Measurements from ENCODE around the gene SLC9B2. TPM values are rescaled to one million over a fixed set of nuclear protein-coding genes. Genes with fewer than 3 reads are reported as not detected.

The SLC9B2 gene
- total RNA-seq, 6 experiments from 2014 or later, result 15.4 to 22.0 (median 17.5) TPM

GRCh38 chr4:103029300-103029699 lies 47.3 kb downstream of the SLC9B2 start:
- TF ChIP-seq, protein P1, sequence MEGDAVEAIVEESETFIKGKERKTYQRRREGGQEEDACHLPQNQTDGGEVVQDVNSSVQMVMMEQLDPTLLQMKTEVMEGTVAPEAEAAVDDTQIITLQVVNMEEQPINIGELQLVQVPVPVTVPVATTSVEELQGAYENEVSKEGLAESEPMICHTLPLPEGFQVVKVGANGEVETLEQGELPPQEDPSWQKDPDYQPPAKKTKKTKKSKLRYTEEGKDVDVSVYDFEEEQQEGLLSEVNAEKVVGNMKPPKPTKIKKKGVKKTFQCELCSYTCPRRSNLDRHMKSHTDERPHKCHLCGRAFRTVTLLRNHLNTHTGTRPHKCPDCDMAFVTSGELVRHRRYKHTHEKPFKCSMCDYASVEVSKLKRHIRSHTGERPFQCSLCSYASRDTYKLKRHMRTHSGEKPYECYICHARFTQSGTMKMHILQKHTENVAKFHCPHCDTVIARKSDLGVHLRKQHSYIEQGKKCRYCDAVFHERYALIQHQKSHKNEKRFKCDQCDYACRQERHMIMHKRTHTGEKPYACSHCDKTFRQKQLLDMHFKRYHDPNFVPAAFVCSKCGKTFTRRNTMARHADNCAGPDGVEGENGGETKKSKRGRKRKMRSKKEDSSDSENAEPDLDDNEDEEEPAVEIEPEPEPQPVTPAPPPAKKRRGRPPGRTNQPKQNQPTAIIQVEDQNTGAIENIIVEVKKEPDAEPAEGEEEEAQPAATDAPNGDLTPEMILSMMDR (IDR thresholded peaks at IDR 0.05), result no peak

DNA sequence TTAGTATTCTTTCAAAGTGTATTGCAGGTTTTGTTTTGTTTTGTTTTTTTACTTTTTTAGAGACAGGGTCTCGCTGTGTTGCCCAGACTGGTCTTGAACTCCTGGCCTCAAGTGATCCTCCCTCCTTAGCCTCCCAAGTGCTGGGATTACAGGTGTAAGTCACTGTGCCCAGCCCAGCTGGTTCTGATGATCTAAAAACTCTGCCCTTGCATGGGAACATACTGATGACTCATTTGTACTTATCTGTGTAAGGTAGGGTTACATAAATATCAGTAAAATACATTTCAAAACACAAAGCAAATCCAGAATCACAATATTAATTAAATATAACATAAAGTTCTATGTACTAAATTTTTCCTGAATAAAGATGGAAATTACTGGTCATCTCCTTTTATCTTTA lies 49.7 kb downstream of the SLC9B2 start:
- no peaks in the 10 kb centered on the region for H3K4me1 Mint-ChIP-seq (ENCODE audit: low read depth)
- H3K4me3 Mint-ChIP-seq, result no peak overlapping the region
- TF ChIP-seq, protein P1 (IDR thresholded peaks at IDR 0.05), result no peak
- H3K27me3 Mint-ChIP-seq (ENCODE audit: insufficient read depth), result no peaks in the 10 kb centered on the region
- H3K9me3 Mint-ChIP-seq, result no peaks in the 10 kb centered on the region
- H3K36me3 Mint-ChIP-seq (ENCODE audit: low read depth), result no peaks in the 10 kb centered on the region
- H3K27ac Mint-ChIP-seq, result no peak overlapping the region
- DNase-seq, result no peak

More at GRCh38 chr4:103029300-103029699, 47.3 kb downstream of the SLC9B2 start:
- Mint-ChIP-seq H3K4me3 (no peak overlapping the region), H3K36me3 (ENCODE audit: low read depth) (no peaks in the 10 kb centered on the region), H3K4me1 (ENCODE audit: low read depth) (no peaks in the 10 kb centered on the region), H3K27me3 (ENCODE audit: insufficient read depth) (no peaks in the 10 kb centered on the region), H3K9me3 (no peaks in the 10 kb centered on the region), H3K27ac (no peak overlapping the region)
- no peak for DNase-seq

DNA sequence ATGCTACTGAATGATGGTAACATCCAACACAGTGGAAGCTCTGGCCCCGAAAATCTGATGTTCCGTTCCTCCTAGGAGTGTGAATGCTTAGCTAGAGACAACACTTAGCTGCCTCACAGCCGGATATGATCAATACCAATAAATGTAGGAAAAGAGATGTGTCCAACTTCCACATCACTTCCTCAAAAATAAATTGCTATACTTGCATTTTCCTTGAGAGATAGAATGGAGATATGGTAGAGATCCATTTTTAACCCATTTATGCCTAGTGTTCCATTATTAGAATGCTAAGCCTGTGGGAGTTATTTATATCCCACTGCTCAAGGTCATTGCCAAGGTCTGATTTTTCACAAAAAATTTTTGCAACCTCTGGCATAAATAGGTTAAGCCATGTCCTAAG lies 51.6 kb downstream of the SLC9B2 start:
- H3K9me3 Mint-ChIP-seq, result no peaks in the 10 kb centered on the region
- peaks cover 3% of the 10 kb centered on the region for H3K4me1 Mint-ChIP-seq (ENCODE audit: low read depth)
- no peaks in the 10 kb centered on the region for H3K27me3 Mint-ChIP-seq (ENCODE audit: insufficient read depth)
- TF ChIP-seq, protein P1 (IDR thresholded peaks at IDR 0.05), result no peak
- H3K36me3 Mint-ChIP-seq (ENCODE audit: low read depth), result no peaks in the 10 kb centered on the region
- no peak for DNase-seq
- no peak overlapping the region for H3K27ac Mint-ChIP-seq
- H3K4me3 Mint-ChIP-seq, result no peak overlapping the region

GRCh38 chr4:103021120-103021519 lies 55.4 kb downstream of the SLC9B2 start:
- DNase-seq, result no peak
- no peaks in the 10 kb centered on the region for H3K27me3 Mint-ChIP-seq (ENCODE audit: insufficient read depth)
- no peaks in the 10 kb centered on the region for H3K36me3 Mint-ChIP-seq (ENCODE audit: low read depth)
- H3K9me3 Mint-ChIP-seq, result no peaks in the 10 kb centered on the region
- H3K4me1 Mint-ChIP-seq (ENCODE audit: low read depth), result peaks cover 19% of the 10 kb centered on the region
- no peak overlapping the region for H3K4me3 Mint-ChIP-seq
- TF ChIP-seq, protein P1 (IDR thresholded peaks at IDR 0.05), result no peak
- H3K27ac Mint-ChIP-seq, result no peak overlapping the region

DNA sequence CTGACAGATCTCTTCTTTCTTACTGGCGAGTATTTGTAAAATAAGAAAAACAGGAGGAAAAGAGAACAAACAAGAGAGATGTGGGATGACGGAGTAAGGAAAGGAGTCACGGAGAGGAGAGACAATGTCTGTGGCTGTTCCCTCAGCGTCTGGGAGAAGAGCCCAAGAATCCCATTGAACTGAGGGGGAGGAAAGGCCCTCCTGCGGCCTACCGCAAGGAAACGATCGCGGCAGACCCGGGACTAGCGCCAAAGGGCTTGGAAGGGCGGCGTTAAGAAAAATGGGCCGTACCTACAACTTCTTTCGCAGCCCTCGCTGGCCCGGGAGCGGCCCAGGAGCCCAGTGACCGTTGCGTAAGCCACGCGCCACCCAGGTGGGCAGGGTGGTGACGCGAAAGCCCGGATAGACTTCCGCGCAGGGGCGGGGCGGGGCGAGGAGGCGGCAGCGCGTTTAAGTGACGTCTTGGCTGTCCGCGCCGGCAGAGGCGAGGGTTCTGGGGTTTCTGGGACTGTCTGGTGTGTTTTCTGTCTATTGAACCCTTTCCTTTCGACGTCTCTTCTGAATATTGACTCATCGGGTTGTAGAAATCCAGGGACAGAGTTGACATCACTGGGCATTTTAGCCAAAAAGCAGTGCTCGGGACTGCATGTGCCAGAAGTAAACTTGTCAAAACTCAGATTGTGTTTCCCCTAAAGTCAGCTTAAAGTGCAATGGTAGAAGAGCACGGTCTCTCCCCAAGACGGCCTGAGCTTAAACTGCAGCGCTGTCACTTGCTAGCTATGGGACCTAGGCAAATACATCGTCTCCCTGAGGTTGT lies 57.0 kb downstream of the SLC9B2 start, which contains the start of gene SLC9B1:
SLC9B1 (minus strand) TSS at position 398 of the 817 bp plus-strand sequence. CDS start 27,994 bp downstream, outside the sequence.
- Mint-ChIP-seq H3K4me3 (peak within 1 kb of the TSS; percentile 94), H3K27me3 (ENCODE audit: insufficient read depth) (no peaks in the 10 kb centered on the region), H3K36me3 (ENCODE audit: low read depth) (no peaks in the 10 kb centered on the region), H3K27ac (peak within 1 kb of the TSS; percentile 97), H3K9me3 (no peaks in the 10 kb centered on the region), H3K4me1 (ENCODE audit: low read depth) (peaks cover 19% of the 10 kb centered on the region)
- TF ChIP-seq, protein P1 (IDR thresholded peaks at IDR 0.05), result no peak; the same call in 1 of the 2 replicates
- peak; percentile 96 for DNase-seq
